ENCODE measurements around the gene KAZN. TPM values are rescaled to one million over a fixed set of nuclear protein-coding genes. Genes with fewer than 3 reads are reported as not detected.

KAZN gene
- total and polyA plus RNA-seq, 2 of the 8 experiments (the other 6 are each of a cell fraction or from before 2014, with no cell fraction given): 3.7 to 11.8 TPM

- TF ChIP-seq POLR2A (IDR thresholded peaks at IDR 0.05; ENCODE audit: control extremely low read depth in 1 of 2, low read depth in 2 of 2, low read length in 2 of 2) (no peak), SIRT6 (IDR thresholded peaks at IDR 0.05; ENCODE audit: low read length) (no peak), BRCA1 (IDR thresholded peaks at IDR 0.05; ENCODE audit: low read depth, low read length) (no peak), MAX (IDR thresholded peaks at IDR 0.05) (peak; percentile 73), ASH2L (IDR thresholded peaks at IDR 0.05; ENCODE audit: low read length) (peak; percentile 51), FOSL1 (IDR thresholded peaks at IDR 0.05; ENCODE audit: insufficient read depth, low read depth, low read length) (no peak), SP1 (IDR thresholded peaks at IDR 0.05; ENCODE audit: low read depth, low read length) (no peak), TEAD4 (IDR thresholded peaks at IDR 0.05; ENCODE audit: low read depth, low read length) (no peak), ATF3 (IDR thresholded peaks at IDR 0.05; ENCODE audit: insufficient read depth, low read depth, low read length) (no peak), USF2 (IDR thresholded peaks at IDR 0.05; ENCODE audit: low read length) (no peak), EP300 (IDR thresholded peaks at IDR 0.05; ENCODE audit: borderline replicate concordance in 1 of 2, low read depth in 2 of 2, low read length in 2 of 2) (no peak), HDAC2 (IDR thresholded peaks at IDR 0.05; ENCODE audit: borderline replicate concordance in 1 of 2, low read depth in 2 of 2, low read length in 2 of 2) (0 out of 4 replicates have a peak, but pooled peaks of 1 of the 2 experiments have one; percentile 50), POLR2AphosphoS5 (IDR thresholded peaks at IDR 0.05; ENCODE audit: low read depth, low read length) (no peak), CHD2 (IDR thresholded peaks at IDR 0.05; ENCODE audit: low read length) (no peak), RNF2 (IDR thresholded peaks at IDR 0.05; ENCODE audit: borderline replicate concordance, low read depth, low read length, missing control alignments, poor library complexity, severe bottlenecking) (no peak), ZNF274 (IDR thresholded peaks at IDR 0.05; ENCODE audit: borderline replicate concordance, extremely low read depth, low read length) (no peak), TCF12 (IDR thresholded peaks at IDR 0.05; ENCODE audit: low read depth, low read length) (peak; percentile 83; the same call in 1 of the 2 replicates), CREB1 (IDR thresholded peaks at IDR 0.05) (no peak), JUND (IDR thresholded peaks at IDR 0.05; ENCODE audit: low read length) (no peak), TAF1 (IDR thresholded peaks at IDR 0.05; ENCODE audit: low read depth, low read length) (no peak), NRF1 (IDR thresholded peaks at IDR 0.05; ENCODE audit: low read depth, low read length) (no peak), KDM5A (IDR thresholded peaks at IDR 0.05; ENCODE audit: low read length) (no peak), RBBP5 (IDR thresholded peaks at IDR 0.05; ENCODE audit: borderline replicate concordance, low read depth, low read length) (peak; percentile 72; the same call in 1 of the 2 replicates), SRF (IDR thresholded peaks at IDR 0.05; ENCODE audit: low read depth, low read length) (no peak)
These were observed 555.5 kb downstream of the KAZN start (continued) for GRCh38 chr1:15153842-15154479.
